ENCODE results near the gene SYNM.

- TF ChIP-seq FOSL1 (IDR thresholded peaks at IDR 0.05; ENCODE audit: insufficient read depth, low read depth, low read length) (no peak), TEAD4 (IDR thresholded peaks at IDR 0.05; ENCODE audit: low read depth, low read length) (no peak), SIX5 (IDR thresholded peaks at IDR 0.05; ENCODE audit: low read depth, low read length) (no peak), RFX5 (IDR thresholded peaks at IDR 0.05; ENCODE audit: borderline replicate concordance, low read depth, low read length) (no peak), TAF1 (IDR thresholded peaks at IDR 0.05; ENCODE audit: low read depth, low read length) (no peak), HDAC6 (IDR thresholded peaks at IDR 0.05; ENCODE audit: low read depth, low read length) (no peak), EZH2 (IDR thresholded peaks at IDR 0.05; ENCODE audit: low read depth, low read length, severe bottlenecking) (no peak), CTCF (IDR thresholded peaks at IDR 0.05; ENCODE audit: control extremely low read depth in 1 of 3, insufficient read depth in 1 of 3, low read depth in 1 of 3, low read length in 3 of 3) (no peak)
Measured at GRCh38 chr15:99132634-99133287, 27.9 kb downstream of the SYNM start.
